GM10847 (cell line): ENCODE results near the gene MED17.

Experiments used
- POLR2A ChIP-seq: IDR thresholded peaks from 2 replicates; pipeline ENCODE4 v1.6.1; 2011; ENCODE audit not compliant: insufficient read length; ENCODE audit errors: extremely low read depth

The MED17 gene

DNA sequence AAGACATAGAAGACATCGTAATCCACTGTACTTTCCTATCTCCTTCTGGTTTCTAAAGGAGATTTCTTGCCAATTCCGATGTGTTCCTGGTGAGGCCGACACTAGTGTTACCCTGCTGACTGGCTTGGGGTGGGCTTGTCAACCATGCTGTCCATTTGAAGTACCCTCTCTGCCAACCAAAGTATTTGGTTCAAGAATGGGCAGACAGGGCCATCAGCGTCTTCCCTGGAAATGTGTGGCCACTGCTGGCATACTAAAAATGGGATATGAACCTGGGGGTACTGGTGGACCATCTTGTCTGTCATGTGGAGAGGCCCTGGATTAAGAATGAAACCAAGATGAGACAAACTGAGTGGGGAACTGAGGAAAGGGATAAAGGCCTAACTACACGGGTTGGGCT is 68.2 kb downstream of the MED17 start:
- TF ChIP-seq POLR2A: no peak

DNA sequence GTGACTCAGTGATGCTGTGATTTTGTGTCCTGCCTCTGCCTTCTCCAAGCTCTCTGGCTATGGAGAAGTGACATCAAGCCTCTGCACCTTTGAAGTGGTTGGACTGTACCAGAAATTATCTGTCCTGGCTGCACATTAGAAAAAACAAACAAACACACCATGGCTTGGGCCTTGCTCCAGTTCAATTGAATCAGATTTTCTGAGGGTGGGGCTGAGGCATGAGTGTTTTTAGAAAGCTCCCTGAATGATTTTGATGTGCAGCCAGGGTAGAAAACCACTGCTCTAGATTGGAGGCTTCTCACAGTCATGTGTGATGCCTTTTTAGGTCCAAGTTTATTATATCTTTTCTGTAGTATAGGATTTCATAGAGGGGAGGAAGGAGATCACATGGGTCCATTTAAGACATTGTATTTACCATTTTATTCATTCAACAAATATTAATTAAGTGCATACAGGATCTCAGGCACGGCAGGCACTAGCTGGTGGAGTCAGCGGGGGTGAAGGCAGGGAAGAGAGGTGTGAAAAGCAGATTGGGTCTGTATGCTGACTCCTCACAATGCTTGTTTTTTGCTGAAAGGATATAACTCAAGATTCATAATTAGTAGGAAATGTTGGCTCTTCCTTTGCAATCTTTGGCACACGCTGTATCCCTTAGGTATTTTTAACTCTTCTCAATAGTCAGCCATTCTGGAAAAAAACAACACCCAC is 73.5 kb downstream of the MED17 start:
- no peak for TF ChIP-seq POLR2A

- no peak for TF ChIP-seq POLR2A
Measured at GRCh38 chr11:93858121-93858775, 74.2 kb downstream of the MED17 start.

DNA sequence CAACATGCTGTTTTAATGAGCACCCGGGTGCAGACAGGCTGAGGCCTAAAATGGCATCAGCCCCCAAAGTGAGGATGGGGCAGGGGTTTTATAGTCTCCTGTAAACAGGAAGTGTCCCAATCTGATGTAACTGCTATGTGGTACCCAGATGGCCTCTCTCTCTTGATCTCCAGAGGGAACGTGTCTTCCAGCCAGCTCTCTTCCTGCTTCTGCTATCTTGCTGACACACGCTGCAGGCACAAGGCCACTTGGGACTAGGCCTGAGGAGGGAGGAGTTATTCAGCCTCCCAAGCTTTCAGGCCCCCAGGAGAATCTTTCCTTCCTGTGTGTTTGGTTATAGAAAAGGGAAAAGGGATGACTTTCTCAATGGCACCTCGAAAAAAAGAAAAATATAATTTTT is 77.7 kb downstream of the MED17 start:
- TF ChIP-seq POLR2A: no peak
